Fibroblast of upper back skin (primary cell): ENCODE measurements around the gene RASGEF1C.

Experiments
- DNase-seq: peaks from one replicate; pipeline ENCODE4 v3.0.0-alpha.2; 2013

Gene RASGEF1C

GRCh38 chr5:180159756-180160155, 49.3 kb downstream of the RASGEF1C start:
- no peak for DNase-seq

DNA sequence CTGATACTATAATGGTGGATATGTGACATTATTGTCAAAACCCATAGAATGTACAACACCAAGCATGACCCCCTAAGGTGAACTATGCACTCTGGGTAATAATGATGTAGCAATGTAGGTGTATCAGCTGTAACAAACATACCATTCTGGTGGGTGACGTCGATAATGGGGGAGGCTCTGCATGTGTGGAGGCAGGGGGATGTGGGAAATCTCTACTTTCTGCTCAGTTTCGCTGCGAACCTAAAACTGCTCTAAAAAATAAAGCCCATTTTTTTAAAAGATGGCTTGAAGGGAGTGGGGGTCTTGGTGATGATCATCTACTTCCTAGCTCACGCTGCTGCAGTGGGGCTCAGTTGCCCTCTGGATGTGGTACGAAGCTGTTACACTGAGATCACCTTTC, 51.1 kb downstream of the RASGEF1C start:
- no peak for DNase-seq

- no peak for DNase-seq
Observed at GRCh38 chr5:180156141-180156540, 52.9 kb downstream of the RASGEF1C start.

GRCh38 chr5:180155365-180155926, 53.6 kb downstream of the RASGEF1C start:
- DNase-seq, result no peak

GRCh38 chr5:180154821-180155364, 54.1 kb downstream of the RASGEF1C start:
- no peak for DNase-seq

DNA sequence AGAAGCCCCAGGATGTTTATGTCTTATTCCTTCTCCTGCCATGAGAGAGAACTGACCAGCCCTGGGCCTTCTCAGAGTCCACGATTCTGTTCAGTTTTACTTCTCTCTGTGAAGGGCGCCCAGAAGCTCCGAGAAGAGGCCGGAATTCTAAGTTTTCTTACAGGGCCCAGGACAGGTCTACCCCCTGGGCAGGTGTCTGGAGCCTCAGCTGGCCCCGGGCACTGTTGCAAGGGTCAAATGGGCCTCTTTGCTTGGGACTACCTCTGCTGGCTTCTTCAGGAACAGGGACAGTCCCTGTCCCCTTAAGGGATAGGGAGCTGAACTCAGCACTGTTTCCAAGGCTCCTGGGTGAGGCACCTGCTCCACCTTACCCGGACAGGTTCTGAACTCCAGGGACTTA, 55.0 kb downstream of the RASGEF1C start:
- DNase-seq, result no peak

DNA sequence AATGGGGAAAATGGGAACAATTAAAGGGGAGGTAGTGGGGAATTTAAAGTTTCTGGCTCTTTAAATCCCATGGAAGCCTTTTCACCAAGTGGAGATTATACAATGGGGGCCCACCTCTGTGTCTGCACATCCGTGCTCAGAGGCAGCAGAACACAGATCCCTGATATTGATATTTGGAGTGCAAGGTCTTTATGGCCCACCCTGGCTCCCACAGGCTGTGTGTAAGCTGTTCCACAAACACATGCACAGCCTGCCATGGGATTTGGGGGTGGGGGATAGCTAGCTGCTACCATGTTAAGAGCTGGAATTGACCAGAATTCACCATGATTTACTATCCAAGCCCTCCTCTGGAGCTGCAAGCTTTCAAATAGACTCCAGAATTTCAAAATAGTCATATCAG, 55.9 kb downstream of the RASGEF1C start:
- no peak for DNase-seq

- DNase-seq, result no peak
Observed at GRCh38 chr5:180143656-180144364, 65.2 kb downstream of the RASGEF1C start.

- DNase-seq, result no peak
Observed at GRCh38 chr5:180142824-180143610, 66.0 kb downstream of the RASGEF1C start.

- no peak for DNase-seq
Observed at GRCh38 chr5:180142021-180142765, 66.8 kb downstream of the RASGEF1C start.

GRCh38 chr5:180141068-180141660, 67.8 kb downstream of the RASGEF1C start:
- no peak for DNase-seq

GRCh38 chr5:180140571-180140970, 68.4 kb downstream of the RASGEF1C start:
- no peak for DNase-seq

GRCh38 chr5:180140079-180140554, 68.9 kb downstream of the RASGEF1C start:
- DNase-seq, result no peak

- DNase-seq, result no peak
Observed at GRCh38 chr5:180139731-180140055, 69.3 kb downstream of the RASGEF1C start.

DNA sequence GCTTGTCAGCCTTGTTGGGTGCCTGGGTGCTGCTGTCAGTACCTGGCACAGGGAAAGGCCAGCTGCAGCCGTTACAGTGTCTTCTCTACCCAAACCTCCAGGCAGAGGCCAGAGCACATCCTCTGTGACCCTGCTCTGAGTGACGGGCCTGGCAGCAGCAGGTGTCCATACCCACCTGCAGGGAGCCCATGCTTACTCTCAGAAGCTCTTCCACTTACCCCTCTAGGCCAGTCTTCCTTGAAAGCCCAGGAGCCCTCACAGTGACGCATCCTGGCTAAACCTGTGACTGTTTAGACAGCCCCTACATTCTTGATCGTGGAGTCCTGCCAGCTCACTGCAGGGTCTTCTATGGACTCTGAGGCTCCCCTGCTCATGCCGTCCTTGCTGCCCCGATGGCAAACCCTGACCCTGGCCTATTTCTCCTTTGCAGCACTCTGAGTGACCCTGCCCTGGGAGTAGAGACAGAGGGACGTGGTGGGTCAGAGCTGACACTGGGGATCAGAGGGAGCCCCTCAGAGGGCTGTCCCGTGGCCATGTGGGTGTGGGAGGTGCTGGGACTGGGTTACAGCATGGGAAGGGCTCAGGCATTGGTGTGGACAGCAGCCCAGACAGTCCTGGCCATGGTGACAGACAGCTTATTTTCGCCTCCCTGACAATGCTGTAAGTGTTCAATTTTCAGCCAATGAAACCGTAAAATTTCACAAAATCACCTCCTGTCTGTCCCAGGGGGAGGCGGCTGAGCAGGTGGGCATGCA, 69.9 kb downstream of the RASGEF1C start:
- no peak for DNase-seq

- no peak for DNase-seq
Observed at GRCh38 chr5:180138214-180138975, 70.6 kb downstream of the RASGEF1C start.

- no peak for DNase-seq
Observed at GRCh38 chr5:180137401-180138213, 71.4 kb downstream of the RASGEF1C start.

- DNase-seq, result no peak
Observed at GRCh38 chr5:180136630-180137381, 72.2 kb downstream of the RASGEF1C start.

- no peak for DNase-seq
Observed at GRCh38 chr5:180135967-180136629, 72.9 kb downstream of the RASGEF1C start.
